SU-DHL-6 (cell line): ENCODE data around the gene PDZD4.

Experiments used
- H2AFZ ChIP-seq: fragments of 200-600 bp; sonication (generic); 2 replicates; pipeline ENCODE4 v1.6.1; 2014; ENCODE audit warnings: low read depth, mild to moderate bottlenecking, moderate library complexity, mixed read lengths, antibody characterized with exemption, low read length; ENCODE audit not compliant: severe bottlenecking
- H3F3A ChIP-seq: fragments of 200-600 bp; shearing (Covaris generic); 2 replicates; pipeline ENCODE4 v1.6.0; 2016; ENCODE audit warnings: antibody characterized with exemption, mild to moderate bottlenecking; ENCODE audit not compliant: insufficient read depth
- H3K27ac ChIP-seq: fragments of 200-600 bp; sonication (generic); 2 replicates; pipeline ENCODE4 v1.5.1; 2016; ENCODE audit warnings: low read depth, mild to moderate bottlenecking, low read length, moderate library complexity, mixed read lengths
- H3K27me3 ChIP-seq: fragments of 200-600 bp; sonication (generic), shearing (Covaris generic); 2 replicates; pipeline ENCODE4 v1.6.0; 2014; ENCODE audit warnings: mild to moderate bottlenecking, low read length
- H3K36me3 ChIP-seq: fragments of 200-600 bp; sonication (generic); 2 replicates; pipeline ENCODE4 v1.6.1; 2014; ENCODE audit warnings: mild to moderate bottlenecking, low read length, mixed read lengths
- H3K4me2 ChIP-seq: fragments of 300-600, 200-600 bp; shearing (Covaris generic), sonication (generic); 2 replicates; pipeline ENCODE4 v1.6.0; 2014; ENCODE audit warnings: low read length, low read depth, mild to moderate bottlenecking; ENCODE audit not compliant: poor library complexity, severe bottlenecking
- H3K4me3 ChIP-seq: fragments of 200-600 bp; sonication (generic); 2 replicates; pipeline ENCODE4 v1.5.1; 2014; ENCODE audit warnings: antibody characterized with exemption, low read length, mild to moderate bottlenecking, mixed read lengths; ENCODE audit not compliant: insufficient read depth, poor library complexity, severe bottlenecking
- H3K79me2 ChIP-seq: fragments of 200-600 bp; sonication (generic); 2 replicates; pipeline ENCODE4 v1.6.1; 2014; ENCODE audit warnings: mild to moderate bottlenecking, low read length, moderate library complexity; ENCODE audit not compliant: insufficient read depth
- H3K9ac ChIP-seq: fragments of 200-600 bp; sonication (generic); 2 replicates; pipeline ENCODE4 v1.7.0; 2014; ENCODE audit warnings: mild to moderate bottlenecking, low read length
- H3K9me2 ChIP-seq: fragments of 200-600 bp; sonication (generic); replicated peaks from 2 replicates; pipeline ENCODE4 v1.6.1; 2014; ENCODE audit warnings: low read length; ENCODE audit not compliant: insufficient read depth
- H3K9me3 ChIP-seq: fragments of 200-600 bp; sonication (generic); 2 replicates; pipeline ENCODE4 v1.6.1; 2014; ENCODE audit warnings: low read length, mixed read lengths; ENCODE audit not compliant: insufficient read depth
- H4K20me1 ChIP-seq: fragments of 200-600 bp; sonication (generic); 2 replicates; pipeline ENCODE4 v1.6.1; 2014; ENCODE audit warnings: low read depth, mild to moderate bottlenecking, antibody characterized with exemption, low read length, moderate library complexity, mixed read lengths
- EZH2phosphoT487 ChIP-seq: fragments of 200-600 bp; sonication (generic), shearing (Covaris generic); conservative IDR thresholded peaks from 2 replicates; pipeline ENCODE4 v1.6.1; 2018; ENCODE audit warnings: mild to moderate bottlenecking, antibody characterized with exemption, low read length, moderate library complexity, mixed read lengths
- TF ChIP-seq, protein P1 (sequence below): fragments of 200-600 bp; sonication (generic); IDR thresholded peaks from one replicate; pipeline ENCODE4 v1.5.1; 2017; ENCODE audit warnings: antibody characterized with exemption, mild to moderate bottlenecking, low read length, moderate library complexity; ENCODE audit not compliant: insufficient read depth, poor library complexity, severe bottlenecking

Gene PDZD4

GRCh38 chrX:153780678-153781427 is 49.5 kb downstream of the PDZD4 start, which contains the start of gene SRPK3:
TSS of gene SRPK3 (plus strand) at chrX:153781041. CDS start at chrX:153781087, 46 bp downstream.
- Histone ChIP-seq H3K36me3 (no peaks in the 10 kb centered on the region), H3K79me2 (no peaks in the 10 kb centered on the region), H3K9me2 (no peaks in the 10 kb centered on the region), H3K4me3 (no peak within 1 kb of the TSS), H3K4me2 (no peak within 1 kb of the TSS), H3K27ac (no peak within 1 kb of the TSS), H2AFZ (no peak within 1 kb of the TSS), H3K9me3 (no peaks in the 10 kb centered on the region), H4K20me1 (no peaks in the 10 kb centered on the region; the same call in 1 of the 2 replicates), H3K9ac (no peak within 1 kb of the TSS), H3K27me3 (no peaks in the 10 kb centered on the region), H3F3A (no peaks in the 10 kb centered on the region)
- TF ChIP-seq EZH2phosphoT487 = no peak
- TF ChIP-seq, protein P1, sequence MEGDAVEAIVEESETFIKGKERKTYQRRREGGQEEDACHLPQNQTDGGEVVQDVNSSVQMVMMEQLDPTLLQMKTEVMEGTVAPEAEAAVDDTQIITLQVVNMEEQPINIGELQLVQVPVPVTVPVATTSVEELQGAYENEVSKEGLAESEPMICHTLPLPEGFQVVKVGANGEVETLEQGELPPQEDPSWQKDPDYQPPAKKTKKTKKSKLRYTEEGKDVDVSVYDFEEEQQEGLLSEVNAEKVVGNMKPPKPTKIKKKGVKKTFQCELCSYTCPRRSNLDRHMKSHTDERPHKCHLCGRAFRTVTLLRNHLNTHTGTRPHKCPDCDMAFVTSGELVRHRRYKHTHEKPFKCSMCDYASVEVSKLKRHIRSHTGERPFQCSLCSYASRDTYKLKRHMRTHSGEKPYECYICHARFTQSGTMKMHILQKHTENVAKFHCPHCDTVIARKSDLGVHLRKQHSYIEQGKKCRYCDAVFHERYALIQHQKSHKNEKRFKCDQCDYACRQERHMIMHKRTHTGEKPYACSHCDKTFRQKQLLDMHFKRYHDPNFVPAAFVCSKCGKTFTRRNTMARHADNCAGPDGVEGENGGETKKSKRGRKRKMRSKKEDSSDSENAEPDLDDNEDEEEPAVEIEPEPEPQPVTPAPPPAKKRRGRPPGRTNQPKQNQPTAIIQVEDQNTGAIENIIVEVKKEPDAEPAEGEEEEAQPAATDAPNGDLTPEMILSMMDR = no peak

DNA sequence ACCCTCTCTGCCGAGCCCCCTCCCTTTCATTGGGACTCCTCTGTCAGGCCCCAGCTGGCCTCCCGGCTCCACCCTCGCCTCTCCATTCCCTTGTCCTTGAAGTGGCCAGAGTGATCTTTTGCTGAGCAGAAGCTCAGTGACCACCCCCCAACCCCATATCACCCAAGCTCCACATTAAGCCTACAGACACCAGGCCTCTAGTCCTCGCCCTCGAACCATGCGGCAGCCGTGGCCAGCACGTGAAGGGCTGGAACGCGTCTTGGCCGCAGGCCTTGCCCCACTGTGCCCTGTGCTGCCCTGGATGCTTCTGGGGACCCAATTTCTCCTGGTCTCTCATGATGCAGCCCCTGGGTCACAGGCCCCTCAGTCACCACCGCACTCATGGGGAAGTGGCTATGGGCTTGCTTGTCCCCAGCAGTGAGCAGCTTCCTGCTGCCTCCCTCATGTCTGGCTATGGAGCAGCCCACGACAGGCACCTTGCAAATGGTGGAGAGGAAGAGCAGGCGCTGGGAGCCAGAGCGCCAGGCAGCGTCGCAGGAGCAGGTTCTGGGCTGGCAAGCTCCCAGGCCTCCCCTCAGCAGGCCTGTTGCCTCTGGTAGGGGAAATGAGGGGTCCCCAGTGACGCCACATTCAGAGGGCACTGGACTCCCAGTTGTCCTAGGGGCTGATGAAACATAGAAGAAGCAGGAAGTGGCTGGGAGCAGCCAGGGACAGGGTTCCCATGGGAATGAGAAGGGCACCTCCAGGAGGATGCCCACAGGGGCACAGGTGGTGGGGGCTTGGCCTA is 50.3 kb downstream of the PDZD4 start:
- H3K9me2 ChIP-seq = no peaks in the 10 kb centered on the region
- no peak overlapping the region for H3K9ac ChIP-seq
- H3K4me3 ChIP-seq = no peak overlapping the region
- no peaks in the 10 kb centered on the region for H3K27me3 ChIP-seq
- no peak overlapping the region for H3K4me2 ChIP-seq
- no peaks in the 10 kb centered on the region for H3K79me2 ChIP-seq
- no peak overlapping the region for H2AFZ ChIP-seq
- no peaks in the 10 kb centered on the region for H3K9me3 ChIP-seq
- H3K27ac ChIP-seq = no peak overlapping the region
- no peak for TF ChIP-seq EZH2phosphoT487
- TF ChIP-seq, protein P1 = no peak
- H3K36me3 ChIP-seq = no peaks in the 10 kb centered on the region
- H3F3A ChIP-seq = no peaks in the 10 kb centered on the region
- H4K20me1 ChIP-seq = no peaks in the 10 kb centered on the region; the same call in 1 of the 2 replicates

GRCh38 chrX:153778684-153779101 is 51.7 kb downstream of the PDZD4 start:
- no peak overlapping the region for H3K4me3 ChIP-seq

More at GRCh38 chrX:153778684-153779101, 51.7 kb downstream of the PDZD4 start:
- Histone ChIP-seq H3K4me2 (no peak overlapping the region), H4K20me1 (no peaks in the 10 kb centered on the region; the same call in 1 of the 2 replicates), H3K36me3 (no peaks in the 10 kb centered on the region), H3K27ac (no peak overlapping the region), H3K9me2 (no peaks in the 10 kb centered on the region), H3K9ac (no peak overlapping the region), H3K9me3 (no peaks in the 10 kb centered on the region), H3K79me2 (no peaks in the 10 kb centered on the region), H3F3A (no peaks in the 10 kb centered on the region), H3K27me3 (no peaks in the 10 kb centered on the region), H2AFZ (no peak overlapping the region)
- TF ChIP-seq, protein P1 = no peak
- no peak for TF ChIP-seq EZH2phosphoT487
